ENCODE measurements around the gene CEP170B. TPM values are rescaled to one million over a fixed set of nuclear protein-coding genes. Genes with fewer than 3 reads are reported as not detected.
A peak's percentile ranks its signal among the peaks of the same experiment; 100 is the strongest.

CEP170B gene
- total and polyA plus RNA-seq, 8 donors = 9.6 to 483 (median 29.1) TPM

GRCh38 chr14:104894331-104895206, 29.5 kb downstream of the CEP170B start:
- DNase-seq = peak; percentile 20 to 24
- no peak overlapping the region for H3K4me3 ChIP-seq
- H3K36me3 ChIP-seq = peaks cover 0 to 15% (median 7%) of the 10 kb centered on the region in 4 donors
- H3K9me3 ChIP-seq = no peaks in the 10 kb centered on the region
- no peaks in the 10 kb centered on the region for H3K27me3 ChIP-seq
- H3K27ac ChIP-seq = peak overlapping the region in 3 of 5 donors; percentile 1 to 64 (median 60)
- 70 to 80% (median 76%) methylated on average over 18 to 30 of the region's 30 CpGs for WGBS, 5 donors
- H3K4me1 ChIP-seq = peaks cover 22 to 31% (median 28%) of the 10 kb centered on the region in 4 donors
- intact Hi-C loops (cut with DNase I; ENCODE audit: low total_unique reads) = loop anchor here (10.0 kb wide), 1 partner anchor 150 kb away; no protein-coding TSS in a partner anchor
- TF ChIP-seq POLR2A (IDR thresholded peaks at IDR 0.05) (no peak), EP300 (IDR thresholded peaks at IDR 0.05) (no peak), POLR2AphosphoS5 (IDR thresholded peaks at IDR 0.05) (no peak), CTCF (IDR thresholded peaks at IDR 0.05) (no peak)

- no peaks in the 10 kb centered on the region for H3K27me3 ChIP-seq
- WGBS, 5 donors = 42 to 61% (median 57%) methylated on average over 3 to 9 of the region's 9 CpGs
- peak; percentile 28 to 42 for DNase-seq
- H3K36me3 ChIP-seq = peaks cover 0 to 14% (median 6%) of the 10 kb centered on the region in 4 donors
- no peaks in the 10 kb centered on the region for H3K9me3 ChIP-seq
- TF ChIP-seq EP300 (IDR thresholded peaks at IDR 0.05) = no peak
- no peak for TF ChIP-seq CTCF (IDR thresholded peaks at IDR 0.05)
- TF ChIP-seq POLR2AphosphoS5 (IDR thresholded peaks at IDR 0.05) = no peak
- no peak for TF ChIP-seq POLR2A (IDR thresholded peaks at IDR 0.05)
- peaks cover 22 to 31% (median 28%) of the 10 kb centered on the region in 4 donors for H3K4me1 ChIP-seq
- peak overlapping the region; percentile 1 to 64 (median 26) for H3K27ac ChIP-seq
- intact Hi-C loops (cut with DNase I; ENCODE audit: low total_unique reads) = loop anchor here (10.0 kb wide), 1 partner anchor 150 kb away; no protein-coding TSS in a partner anchor
- H3K4me3 ChIP-seq = no peak overlapping the region
These were observed 30.2 kb downstream of the CEP170B start for GRCh38 chr14:104895207-104895785.

- Histone ChIP-seq H3K4me1 (peaks cover 22 to 31% (median 28%) of the 10 kb centered on the region in 4 donors), H3K27ac (peak overlapping the region; percentile 1 to 64 (median 42)), H3K27me3 (no peaks in the 10 kb centered on the region), H3K36me3 (peaks cover 0 to 14% (median 6%) of the 10 kb centered on the region in 4 donors), H3K4me3 (no peak overlapping the region), H3K9me3 (no peaks in the 10 kb centered on the region)
- intact Hi-C loops (cut with DNase I; ENCODE audit: low total_unique reads) = loop anchor here (10.0 kb wide), 1 partner anchor 149 kb away; no protein-coding TSS in a partner anchor
- 27 to 53% (median 36%) methylated on average over 20 to 34 of the region's 34 CpGs for WGBS, 5 donors
- DNase-seq = peak; percentile 70 to 90
- TF ChIP-seq CTCF (IDR thresholded peaks at IDR 0.05) = no peak
- no peak for TF ChIP-seq EP300 (IDR thresholded peaks at IDR 0.05)
- TF ChIP-seq POLR2A (IDR thresholded peaks at IDR 0.05) = no peak
- TF ChIP-seq POLR2AphosphoS5 (IDR thresholded peaks at IDR 0.05) = no peak
These were observed 31.0 kb downstream of the CEP170B start for GRCh38 chr14:104895786-104896661.
